Measurements from ENCODE around the gene EMILIN1. TPM values are rescaled to one million over a fixed set of nuclear protein-coding genes. Genes with fewer than 3 reads are reported as not detected.

The EMILIN1 gene
- total RNA-seq, 1 experiment from 2014 or later, result 1.2 TPM

DNA sequence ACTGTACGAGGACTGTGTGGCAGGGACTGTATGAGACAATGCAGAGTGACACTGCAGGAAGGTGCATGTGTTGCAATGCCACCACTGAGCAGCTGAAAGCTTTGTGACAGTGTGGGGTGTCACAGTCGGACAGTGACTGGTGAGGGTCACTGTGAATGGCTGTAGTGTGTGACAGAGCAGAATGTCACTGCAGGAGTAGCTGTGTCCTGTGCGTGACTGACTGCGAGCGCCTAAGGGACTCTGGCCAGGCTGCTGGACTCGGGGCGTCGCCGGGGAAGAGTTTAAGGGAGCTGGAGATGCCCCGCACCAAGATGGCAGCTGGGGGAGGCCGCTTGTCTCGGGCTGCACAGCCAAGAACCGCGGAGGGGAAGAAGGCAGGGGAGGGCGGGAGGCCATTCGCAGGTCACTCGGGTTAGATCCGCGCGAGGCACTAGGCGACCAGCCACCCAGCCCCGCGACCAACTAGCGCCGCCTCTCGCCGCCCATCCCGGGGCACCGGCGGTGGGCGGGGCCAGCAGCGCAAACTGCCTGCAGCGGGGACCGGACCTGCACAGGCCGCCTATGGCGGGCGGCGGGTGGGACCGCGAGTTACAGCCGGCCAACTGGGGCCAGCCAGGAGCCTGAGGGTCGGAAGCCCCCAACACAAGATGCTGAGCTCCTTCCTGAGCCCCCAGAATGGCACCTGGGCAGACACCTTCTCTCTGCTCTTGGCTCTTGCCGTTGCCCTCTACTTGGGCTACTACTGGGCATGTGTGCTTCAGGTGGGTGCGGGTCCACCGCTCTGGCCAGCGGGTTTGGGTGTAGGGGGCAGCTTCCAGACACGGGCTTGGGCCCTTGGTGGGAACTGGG is 45.1 kb downstream of the EMILIN1 start, which contains the start of gene ABHD1:
Gene ABHD1, plus strand, starts transcription at position 514 of the 849 bp plus-strand sequence. Its CDS starts 134 bp downstream, at position 648.
- DNase-seq, result peak; percentile 67
- H2BK5ac ChIP-seq (ENCODE audit: insufficient read length, low read length), result no peak within 1 kb of the TSS
- H3K27ac ChIP-seq (ENCODE audit: insufficient read length, low read depth, low read length), result no peak within 1 kb of the TSS
- H3K18ac ChIP-seq (ENCODE audit: insufficient read length, low read depth, low read length), result peak within 1 kb of the TSS; percentile 65
- no peak within 1 kb of the TSS for H3K9ac ChIP-seq (ENCODE audit: extremely low read depth, insufficient read length, low read length)
- Mint-ChIP-seq H3K4me1 (peaks cover 11 to 16% of the 10 kb centered on the region in 2 experiments), H3K4me3 (peak within 1 kb of the TSS; percentile 80 to 89), H3K27me3 (ENCODE audit: low read depth) (peaks cover 53% of the 10 kb centered on the region), H3K9me3 (no peaks in the 10 kb centered on the region), H3K36me3 (ENCODE audit: insufficient read depth in 1 of 3, low read depth in 3 of 3) (no peaks in the 10 kb centered on the region; a peak in 3 of 7 replicates), H3K27ac (peak within 1 kb of the TSS in 1 of 3 experiments; percentile 37; a peak in 1 of 7 replicates)
- H3K27me3 ChIP-seq (ENCODE audit: insufficient read depth, low read length), result peaks cover 12% of the 10 kb centered on the region; the same call in 1 of the 2 replicates
- H3K14ac ChIP-seq (ENCODE audit: insufficient read depth, low read length), result peak within 1 kb of the TSS; percentile 69
- TF ChIP-seq, protein P1, sequence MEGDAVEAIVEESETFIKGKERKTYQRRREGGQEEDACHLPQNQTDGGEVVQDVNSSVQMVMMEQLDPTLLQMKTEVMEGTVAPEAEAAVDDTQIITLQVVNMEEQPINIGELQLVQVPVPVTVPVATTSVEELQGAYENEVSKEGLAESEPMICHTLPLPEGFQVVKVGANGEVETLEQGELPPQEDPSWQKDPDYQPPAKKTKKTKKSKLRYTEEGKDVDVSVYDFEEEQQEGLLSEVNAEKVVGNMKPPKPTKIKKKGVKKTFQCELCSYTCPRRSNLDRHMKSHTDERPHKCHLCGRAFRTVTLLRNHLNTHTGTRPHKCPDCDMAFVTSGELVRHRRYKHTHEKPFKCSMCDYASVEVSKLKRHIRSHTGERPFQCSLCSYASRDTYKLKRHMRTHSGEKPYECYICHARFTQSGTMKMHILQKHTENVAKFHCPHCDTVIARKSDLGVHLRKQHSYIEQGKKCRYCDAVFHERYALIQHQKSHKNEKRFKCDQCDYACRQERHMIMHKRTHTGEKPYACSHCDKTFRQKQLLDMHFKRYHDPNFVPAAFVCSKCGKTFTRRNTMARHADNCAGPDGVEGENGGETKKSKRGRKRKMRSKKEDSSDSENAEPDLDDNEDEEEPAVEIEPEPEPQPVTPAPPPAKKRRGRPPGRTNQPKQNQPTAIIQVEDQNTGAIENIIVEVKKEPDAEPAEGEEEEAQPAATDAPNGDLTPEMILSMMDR (conservative IDR thresholded peaks at IDR 0.05), result no peak
- no peak within 1 kb of the TSS for H3K56ac ChIP-seq (ENCODE audit: insufficient read length, low read depth, low read length)
- no peak within 1 kb of the TSS; the same call in 1 of the 2 replicates for H2BK15ac ChIP-seq (ENCODE audit: low read depth, low read length)
- H4K20me1 ChIP-seq (ENCODE audit: control insufficient read depth, insufficient read depth, insufficient read length), result peaks cover 2% of the 10 kb centered on the region
- no peaks in the 10 kb centered on the region for H3K79me2 ChIP-seq (ENCODE audit: insufficient read depth, low read length)
- no peak within 1 kb of the TSS for H4K91ac ChIP-seq (ENCODE audit: insufficient read length, low read depth, low read length)
- H2AFZ ChIP-seq (ENCODE audit: low read length), result no peak within 1 kb of the TSS
- no peak within 1 kb of the TSS for H2BK20ac ChIP-seq (ENCODE audit: low read depth, low read length, poor library complexity, severe bottlenecking)
- H3K4ac ChIP-seq (ENCODE audit: low read depth, low read length), result no peak within 1 kb of the TSS
- H3K9me3 ChIP-seq (ENCODE audit: control insufficient read depth, low read depth, low read length), result no peaks in the 10 kb centered on the region
- no peak within 1 kb of the TSS for H2BK12ac ChIP-seq (ENCODE audit: insufficient read length, low read depth, low read length)
- no peak within 1 kb of the TSS for H3K23ac ChIP-seq (ENCODE audit: insufficient read length, low read depth, low read length)
- peaks cover 7% of the 10 kb centered on the region for H3K23me2 ChIP-seq (ENCODE audit: insufficient read length, low read depth, low read length, poor library complexity, severe bottlenecking)
- H2BK120ac ChIP-seq (ENCODE audit: low read depth, low read length, poor library complexity, severe bottlenecking), result no peak within 1 kb of the TSS
- peak within 1 kb of the TSS; percentile 94 for H3K4me2 ChIP-seq (ENCODE audit: insufficient read depth, insufficient read length, low read length)
- H3K79me1 ChIP-seq (ENCODE audit: insufficient read depth, low read depth, low read length, poor library complexity, severe bottlenecking), result no peaks in the 10 kb centered on the region
- H4K8ac ChIP-seq (replicated peaks; ENCODE audit: insufficient read length, low read depth, low read length), result no peak within 1 kb of the TSS
- WGBS (ENCODE audit: extremely low coverage, insufficient read length, low lambda C conversion rate), result no CpG with 5 or more reads among the region's 47 CpGs
- H3K4me1 ChIP-seq (ENCODE audit: insufficient read depth, low read length), result no peaks in the 10 kb centered on the region; the same call in 1 of the 2 replicates
- H2AK5ac ChIP-seq (ENCODE audit: insufficient read length, low read length), result no peak within 1 kb of the TSS
- no peak within 1 kb of the TSS for H4K5ac ChIP-seq (ENCODE audit: insufficient read length, low read depth, low read length)
- H3T11ph ChIP-seq (ENCODE audit: low read length), result no peak within 1 kb of the TSS

Measured in H9 (cell line).